GM21576 (cell line): ENCODE data around the gene KYNU.
A peak's percentile ranks its signal among the peaks of the same experiment; 100 is the strongest.

Experiments
- ATAC-seq: cut with Tn5 transposase; IDR thresholded peaks from one replicate; pipeline ENCODE4 v1.9.1; 2021; ENCODE audit warnings: mild to moderate bottlenecking, moderate library complexity; ENCODE audit not compliant: unreplicated experiment

KYNU gene

DNA sequence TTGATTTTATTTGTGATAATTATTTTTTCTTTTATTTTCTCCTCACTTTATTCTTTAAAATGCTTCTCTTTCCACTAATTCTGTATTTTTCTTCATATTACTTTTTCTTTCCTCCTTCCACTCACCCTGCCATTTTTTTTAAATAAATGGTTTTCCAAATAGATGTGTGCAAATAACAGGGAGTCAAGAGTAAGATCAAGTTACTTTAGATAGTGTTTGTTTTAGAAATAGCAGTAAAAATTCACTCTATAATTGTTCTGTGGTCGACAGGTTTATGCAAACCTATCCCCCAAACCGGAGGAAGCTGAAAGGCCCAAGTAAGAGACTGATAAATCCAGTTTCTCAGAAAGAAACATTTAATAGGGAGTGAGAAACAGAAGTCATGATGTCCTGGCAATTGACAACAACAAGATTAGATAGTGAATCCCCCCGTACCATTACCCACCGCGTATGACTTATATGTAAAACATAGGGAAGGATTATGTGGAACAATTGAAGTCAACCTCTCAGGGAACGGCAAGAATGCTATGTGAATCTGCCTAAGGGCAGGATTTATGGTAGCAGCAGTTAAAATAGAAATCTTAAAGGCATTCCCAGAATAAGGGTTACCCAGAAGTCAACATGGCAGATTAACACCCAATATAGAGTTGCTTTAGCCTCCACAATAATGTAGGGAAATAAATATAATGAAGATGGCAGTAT, 75.5 kb downstream of the KYNU start:
- no peak for ATAC-seq

DNA sequence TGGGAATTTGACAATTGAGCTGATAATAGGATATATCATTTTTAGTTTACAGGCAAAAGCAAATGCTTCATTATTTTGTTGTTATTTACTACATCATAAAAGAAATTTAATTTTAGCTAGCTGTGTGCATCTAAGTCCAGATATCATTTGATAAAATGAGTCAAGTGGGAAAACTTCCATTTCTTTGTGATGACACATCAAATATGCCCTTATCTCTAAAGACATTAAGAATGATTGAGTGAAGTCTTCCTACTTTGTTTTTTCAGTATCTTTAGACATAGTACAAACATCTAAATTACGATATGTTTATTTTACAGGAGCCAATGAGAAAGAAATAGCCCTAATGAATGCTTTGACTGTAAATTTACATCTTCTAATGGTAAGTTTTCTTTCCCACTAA, 77.0 kb downstream of the KYNU start:
- no peak for ATAC-seq

DNA sequence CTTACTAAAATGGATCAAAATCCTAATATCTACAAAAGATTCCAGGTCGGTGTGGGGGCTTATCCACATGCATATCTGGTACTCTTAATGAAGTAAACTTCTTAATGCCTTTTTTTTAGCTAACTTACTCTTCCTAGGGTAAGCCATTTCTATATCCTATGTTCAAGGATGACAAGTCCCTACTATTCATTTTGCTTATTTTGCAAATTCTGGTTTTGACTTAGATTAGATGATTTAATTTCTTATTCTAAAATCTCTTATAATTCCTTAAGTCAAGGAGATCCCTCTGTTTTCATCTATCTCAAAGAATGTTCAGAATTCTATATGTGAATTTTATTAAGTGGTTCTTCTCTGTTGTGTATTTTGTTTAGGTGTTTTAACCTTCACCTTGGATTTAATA, 79.7 kb downstream of the KYNU start:
- ATAC-seq, result no peak

DNA sequence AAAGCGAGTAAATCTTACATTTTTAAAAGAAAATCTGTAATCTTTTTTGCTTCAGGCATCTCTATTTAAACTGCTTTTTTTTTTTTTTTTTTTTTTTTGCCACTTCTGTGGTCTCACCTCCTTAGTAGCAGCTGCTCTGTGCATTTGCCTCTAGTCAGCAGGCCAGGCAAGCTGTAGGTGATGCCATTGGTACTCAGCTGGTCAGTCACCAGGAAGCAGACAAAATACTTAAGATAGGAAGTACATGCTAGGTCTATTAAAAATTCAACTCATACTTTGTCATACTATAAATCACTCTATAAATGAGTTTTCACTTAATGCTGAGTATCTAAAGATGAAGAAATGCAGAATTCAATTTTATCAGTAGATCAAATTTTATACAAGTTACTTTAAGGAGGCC, 83.7 kb downstream of the KYNU start:
- no peak for ATAC-seq

DNA sequence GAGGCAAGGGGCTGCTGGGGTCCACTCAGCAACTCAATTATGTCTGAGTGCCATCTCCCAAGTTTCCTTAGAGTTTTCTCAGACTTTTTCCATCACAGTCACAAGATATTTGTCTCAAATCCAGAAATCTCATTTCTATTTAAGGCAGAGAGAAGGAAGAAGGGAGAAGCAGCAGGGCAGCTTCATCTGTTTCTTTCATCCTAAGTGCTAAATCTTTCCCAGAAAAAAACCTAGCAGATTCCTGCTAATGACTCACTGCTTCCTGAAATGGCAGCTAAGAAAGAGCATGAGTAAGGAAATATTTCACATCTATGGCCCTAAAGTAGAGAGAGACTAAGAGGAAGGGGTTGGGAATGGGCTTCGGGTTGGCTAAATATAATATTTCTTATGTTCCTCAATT, 88.0 kb downstream of the KYNU start:
- no peak for ATAC-seq

DNA sequence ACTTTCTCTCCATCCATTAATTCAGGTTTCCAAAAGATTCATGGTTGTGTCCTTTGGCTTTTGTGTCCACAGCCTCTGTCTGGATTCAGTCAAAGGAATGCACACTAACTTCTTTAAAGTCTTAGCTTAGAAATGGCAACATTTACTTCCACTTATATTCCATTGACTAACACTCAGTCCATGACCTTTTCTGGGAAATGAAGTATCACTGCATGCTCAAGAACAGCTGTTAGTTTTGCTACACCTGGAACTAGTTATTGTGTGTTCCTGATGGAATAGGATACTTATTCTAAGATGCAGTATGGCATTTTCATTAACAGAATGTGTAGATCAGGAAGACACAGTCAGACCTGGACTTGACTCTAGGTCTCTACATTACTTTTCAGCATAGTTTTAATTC, 88.8 kb downstream of the KYNU start:
- ATAC-seq, result no peak

DNA sequence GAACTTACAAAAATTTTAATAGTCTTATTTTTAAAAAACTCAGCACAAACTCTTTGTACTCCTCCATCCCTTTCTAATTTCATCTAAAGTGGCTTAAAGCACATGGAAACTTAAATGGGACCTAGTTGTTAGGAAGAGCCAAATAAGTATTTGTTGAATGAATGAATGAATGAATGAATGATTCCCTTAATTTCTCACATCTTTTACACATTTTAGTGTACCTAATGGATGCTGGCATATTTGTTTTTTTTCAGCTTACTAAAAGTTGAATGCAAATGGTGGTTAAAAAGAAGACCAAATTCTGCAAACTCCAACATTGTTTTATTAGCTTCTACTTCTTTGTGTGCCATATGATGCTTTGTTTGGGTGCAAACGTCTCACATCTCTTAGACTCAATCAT, 89.6 kb downstream of the KYNU start:
- no peak for ATAC-seq

DNA sequence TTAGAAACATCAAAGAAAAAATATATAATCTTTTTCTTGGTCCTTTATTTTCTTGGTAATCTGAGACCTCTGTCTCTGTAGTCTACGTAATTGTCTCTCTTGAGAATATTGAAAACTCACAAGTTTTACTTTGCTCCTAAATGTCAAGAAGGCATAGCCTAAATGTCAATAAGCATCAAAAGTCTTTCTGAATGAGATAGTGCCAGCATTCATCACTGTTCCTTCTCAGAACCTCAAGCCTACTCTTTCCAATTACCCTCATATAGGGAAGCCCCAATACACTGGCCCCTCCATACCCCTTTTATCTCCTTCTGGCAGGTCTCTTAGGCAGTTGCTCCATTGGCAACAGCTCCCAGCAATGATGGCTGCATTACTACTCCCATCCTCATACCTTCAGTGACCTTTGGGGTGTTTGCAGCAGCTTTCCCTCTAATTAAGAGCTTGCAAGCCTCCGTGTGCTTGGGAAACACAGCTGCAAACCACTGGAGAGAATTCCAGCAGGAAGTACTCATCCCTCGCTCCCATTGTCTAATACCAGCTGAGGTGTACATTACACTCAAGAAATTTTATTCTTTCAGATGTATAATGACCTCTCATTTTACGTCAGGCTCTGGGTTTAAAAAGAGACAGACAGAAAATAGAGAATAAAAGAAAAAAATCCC, 95.8 kb downstream of the KYNU start:
- ATAC-seq, result no peak

DNA sequence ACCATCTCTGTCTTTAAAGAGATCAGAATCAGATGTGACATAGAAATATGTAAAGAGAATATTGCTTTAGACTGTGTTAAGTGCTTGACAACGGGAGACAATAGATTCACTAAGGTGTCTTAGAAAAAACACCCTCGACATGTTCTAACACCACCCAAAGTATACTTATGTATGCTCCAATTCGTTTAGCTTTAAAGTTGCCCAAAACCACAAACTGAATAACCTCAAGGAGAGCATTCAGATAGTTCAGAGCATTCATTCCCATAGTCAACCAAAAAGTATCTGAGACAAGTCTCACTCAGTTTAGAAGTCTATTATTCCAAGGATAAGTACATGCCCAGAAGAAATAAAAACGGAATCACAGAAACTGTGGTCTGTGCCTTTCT, 96.4 kb downstream of the KYNU start:
- ATAC-seq, result no peak

DNA sequence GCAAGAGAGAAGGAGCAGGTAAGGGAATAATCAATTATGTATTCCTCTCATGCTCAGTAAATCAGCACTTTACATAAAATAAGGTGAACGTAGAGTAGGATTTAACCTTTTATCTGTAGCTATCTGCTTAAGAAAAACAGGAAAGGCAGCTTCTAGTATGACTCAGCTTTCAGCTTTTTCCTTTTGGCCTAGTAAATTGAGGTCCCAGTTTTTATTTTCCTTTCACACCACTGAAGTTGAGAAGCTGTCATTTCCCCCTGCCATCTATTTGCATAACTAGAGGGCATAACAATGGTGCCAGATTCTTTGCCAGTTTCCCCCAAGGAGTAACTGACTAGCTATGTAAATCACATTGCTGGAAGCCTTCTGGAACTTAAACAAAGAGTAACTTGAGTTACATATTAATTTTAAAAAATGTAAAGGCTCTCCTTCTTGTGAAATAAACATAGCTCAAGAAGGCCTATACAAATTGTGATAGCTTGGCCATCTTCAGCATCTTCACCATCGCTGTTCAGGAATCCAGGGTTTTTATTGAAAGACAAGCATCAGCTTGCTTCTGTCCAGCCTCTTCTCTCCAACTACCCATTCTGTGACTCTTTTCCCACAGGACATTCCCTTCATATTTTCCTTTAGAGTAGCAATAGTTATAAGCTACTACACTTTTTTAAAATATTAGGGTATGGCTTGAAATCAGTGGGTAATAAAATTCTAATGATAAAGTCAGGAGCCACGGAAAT, 97.0 kb downstream of the KYNU start:
- ATAC-seq, result no peak

DNA sequence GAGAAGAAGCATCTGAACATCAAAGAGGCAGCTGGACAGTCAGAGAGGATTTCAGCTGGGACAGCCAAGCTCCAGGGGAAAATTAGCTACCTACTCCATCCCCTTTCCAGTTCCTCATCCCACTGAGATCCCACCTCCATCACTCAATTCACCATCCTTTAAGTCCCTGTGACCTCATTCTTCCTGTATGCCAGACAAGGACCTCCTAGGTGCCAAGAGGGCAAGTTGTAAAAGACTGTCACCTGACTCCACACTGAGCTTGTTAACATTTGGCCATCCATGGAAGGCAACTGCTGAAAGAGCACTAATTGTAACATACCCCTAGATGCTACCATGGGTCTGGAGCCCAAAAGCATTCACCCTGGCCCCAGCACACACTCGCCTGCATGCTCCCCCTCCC, 97.8 kb downstream of the KYNU start:
- no peak for ATAC-seq

DNA sequence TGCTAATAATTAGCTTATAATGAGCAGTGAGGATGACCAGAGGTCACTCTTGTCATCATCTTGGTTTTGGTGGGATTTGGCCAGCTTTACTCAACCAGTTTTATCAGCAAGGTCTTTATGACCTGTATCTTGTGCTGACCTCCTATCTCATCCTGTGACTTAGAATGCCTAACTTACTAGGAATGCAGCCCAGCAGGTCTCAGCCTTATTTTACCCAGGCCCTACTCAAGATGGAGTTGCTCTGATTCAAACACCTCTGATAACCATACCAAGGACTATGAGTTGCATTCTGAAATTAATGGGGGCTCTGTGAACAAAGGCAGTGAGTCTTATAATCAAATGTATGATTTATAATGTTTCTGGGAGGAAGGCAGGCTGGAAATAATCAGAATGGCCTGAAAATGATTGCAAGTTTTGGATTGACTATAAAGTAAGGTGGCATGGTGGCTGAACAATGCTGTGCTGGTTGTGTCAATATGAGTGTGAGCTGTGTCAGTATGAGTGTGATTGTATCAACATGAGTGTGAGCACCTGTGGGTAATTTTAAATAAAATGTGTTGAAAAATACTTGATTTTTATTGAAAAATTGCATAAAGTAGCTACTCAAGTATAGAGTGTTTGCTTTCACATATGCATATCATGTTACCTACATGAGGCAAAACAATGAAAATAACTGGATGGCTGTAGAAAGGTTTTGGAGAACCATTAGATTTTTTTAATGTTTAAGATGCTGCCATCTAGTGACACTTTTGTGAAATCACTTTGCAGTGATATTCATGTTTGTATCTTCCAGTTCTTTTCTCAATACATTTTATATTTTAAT, 103.0 kb downstream of the KYNU start:
- peak; percentile 35 for ATAC-seq

DNA sequence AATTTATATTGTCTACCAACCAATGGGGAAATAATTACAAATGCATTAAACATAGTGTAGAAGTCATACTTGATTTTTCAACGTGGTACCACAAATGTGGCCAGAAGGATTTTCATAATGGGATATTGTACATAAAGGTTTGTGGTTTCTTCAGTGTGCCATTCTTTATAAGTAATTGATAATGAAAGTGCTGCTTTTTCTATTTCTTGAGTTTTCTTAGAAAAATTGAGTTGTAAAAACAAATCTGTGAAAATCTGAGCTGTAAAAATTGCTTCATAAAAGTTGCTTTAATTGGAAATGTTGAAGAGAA, 103.6 kb downstream of the KYNU start:
- ATAC-seq, result no peak

DNA sequence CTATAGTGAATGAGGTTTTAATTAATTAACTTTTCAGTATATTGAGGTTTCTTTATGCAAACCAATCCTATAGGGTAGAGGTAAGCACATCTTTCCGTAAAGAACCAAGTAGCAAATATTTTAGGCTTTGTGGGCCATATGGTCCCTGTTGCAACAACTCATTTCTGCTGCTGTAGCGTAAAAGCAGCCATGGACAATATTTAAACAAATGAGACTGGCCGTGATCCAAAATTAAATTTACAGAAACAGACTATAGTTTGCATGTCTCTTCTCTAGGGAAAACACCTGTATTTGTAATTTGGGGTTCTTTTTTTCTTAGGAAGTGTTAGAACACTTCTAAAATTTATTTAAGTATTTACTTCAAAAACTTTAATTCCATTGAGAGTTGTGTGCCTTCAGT, 104.3 kb downstream of the KYNU start:
- no peak for ATAC-seq

DNA sequence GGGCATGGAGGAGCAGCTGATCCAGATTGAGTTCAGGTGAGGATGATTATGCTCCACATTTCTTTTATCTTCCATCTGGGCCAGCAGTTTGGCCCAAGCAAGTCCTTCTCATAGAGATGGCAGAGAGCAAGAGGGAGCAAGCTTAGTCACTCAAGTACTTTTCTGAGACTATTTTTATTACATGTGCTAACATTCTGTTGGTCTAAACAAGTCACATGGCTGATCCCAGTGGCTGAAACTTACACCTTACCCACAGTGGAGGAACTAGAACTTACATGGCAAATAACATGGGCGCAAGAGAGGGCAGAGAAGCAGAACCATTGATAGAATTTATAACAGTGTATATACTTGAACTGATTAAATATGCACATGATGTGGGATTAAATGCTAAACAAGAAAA, 105.7 kb downstream of the KYNU start:
- peak; percentile 71 for ATAC-seq

DNA sequence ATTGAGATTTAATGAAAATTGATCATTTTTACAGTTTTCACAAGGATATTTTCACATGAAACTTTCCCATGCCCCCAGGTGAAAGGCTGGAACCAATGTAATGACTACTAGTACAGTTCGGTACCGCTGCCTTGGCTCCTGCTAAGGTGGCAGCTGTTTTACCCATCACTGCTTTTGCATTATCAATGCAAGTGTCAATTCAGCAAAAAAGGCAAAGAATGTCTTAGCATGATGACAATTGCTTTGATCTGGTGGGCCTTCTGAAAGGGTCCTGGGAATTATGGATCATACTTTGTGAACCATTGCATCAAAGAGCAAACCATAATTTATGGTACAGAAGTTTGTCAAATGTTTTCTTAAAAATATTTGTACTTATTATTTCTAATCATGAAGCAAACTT, 107.2 kb downstream of the KYNU start:
- ATAC-seq, result no peak

DNA sequence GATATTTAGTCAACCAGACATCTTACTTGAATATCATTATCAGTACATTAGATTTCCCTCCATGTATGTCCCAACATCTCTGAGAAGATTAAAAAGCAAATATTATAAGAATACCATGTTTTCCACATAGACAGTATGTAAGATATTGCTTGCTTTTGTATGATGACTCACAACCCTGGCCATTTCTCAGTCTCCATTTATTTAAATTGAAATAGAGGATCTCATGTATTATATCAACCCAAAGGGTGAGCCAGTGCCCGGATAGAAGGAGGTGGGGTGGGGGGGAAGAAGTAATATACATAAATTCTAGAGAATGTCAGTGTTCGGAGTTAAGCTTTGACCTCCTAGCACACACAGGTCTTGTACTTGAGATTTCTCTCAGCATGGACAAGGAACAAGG, 109.6 kb downstream of the KYNU start:
- ATAC-seq, result no peak

DNA sequence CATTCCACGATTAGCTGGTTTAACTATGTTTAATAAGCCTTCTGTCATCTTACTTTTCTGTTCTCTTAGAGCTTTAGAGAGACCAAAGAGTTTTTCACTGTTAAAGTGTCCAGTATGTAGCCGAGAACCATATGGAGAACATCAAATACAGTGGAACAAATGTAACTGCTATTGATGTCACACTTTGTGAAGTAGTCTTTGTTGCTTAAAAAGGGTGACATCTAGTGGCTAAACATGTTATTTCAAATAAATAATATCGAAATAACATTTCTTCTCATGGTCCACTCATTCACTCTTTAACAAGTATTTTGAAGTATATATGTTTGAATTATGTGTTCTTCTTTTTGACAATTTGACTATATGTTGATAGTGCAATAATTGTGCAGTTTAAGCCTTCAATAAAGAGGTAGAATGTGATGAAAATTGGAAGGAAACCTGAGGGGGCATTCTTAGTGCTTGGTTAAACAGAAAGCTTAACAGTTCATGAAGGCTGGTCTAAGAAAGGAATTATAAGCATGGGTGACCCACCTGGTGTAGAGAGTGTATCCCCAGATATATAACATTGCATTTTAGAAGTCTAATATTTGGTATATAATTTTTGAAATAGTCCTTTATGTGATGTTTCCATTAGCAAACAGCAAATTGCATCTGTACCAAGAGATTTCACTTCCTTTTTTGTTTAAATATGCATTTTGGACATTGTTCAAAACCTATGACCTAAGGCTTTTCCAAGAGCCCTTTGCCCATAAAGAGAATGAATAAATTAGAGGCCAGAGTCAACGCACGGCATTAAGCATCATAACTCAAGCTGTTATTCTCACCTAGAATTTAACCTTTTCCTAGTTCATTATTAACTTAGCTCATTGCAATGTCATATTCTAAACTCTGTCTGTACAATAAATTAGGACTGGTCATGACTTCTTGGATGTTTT, 112.1 kb downstream of the KYNU start:
- ATAC-seq, result peak; percentile 77

DNA sequence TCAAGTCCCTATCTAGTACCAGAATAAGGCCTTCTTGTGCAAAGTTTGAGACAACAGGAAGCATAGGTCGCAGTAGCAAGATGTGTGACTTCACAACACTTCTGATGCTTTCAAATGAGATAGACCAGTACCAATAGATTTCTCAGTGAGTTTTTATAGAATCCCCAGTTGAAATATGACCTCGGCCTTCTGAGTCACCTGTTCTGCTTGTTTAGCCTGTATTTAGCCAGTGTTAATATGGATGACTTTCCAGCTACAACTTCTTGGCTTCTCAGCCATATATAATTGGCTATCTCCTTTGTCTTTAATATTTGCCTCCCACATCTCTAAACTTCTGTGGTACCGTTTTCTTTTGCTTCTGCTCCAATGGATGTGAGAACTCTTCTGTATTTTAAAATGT, 113.8 kb downstream of the KYNU start:
- no peak for ATAC-seq

DNA sequence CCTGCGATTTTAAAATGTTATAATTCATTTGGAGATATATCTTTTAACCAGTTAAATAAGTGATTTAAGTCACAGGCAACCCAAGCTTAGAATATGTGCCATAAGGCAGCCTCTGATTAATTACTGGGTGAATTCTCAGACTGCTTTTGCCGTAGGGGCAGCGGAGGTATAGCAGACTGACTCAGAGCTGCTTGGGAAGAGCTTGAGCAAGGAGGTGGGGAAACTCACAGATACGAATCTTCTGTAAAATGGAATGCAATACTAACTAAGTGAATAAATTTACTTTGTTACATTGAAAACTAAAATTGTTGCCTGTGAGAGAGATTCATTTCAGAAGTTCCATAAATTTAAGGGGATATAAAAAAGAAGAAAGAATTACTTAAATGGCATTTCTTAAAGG, 115.4 kb downstream of the KYNU start:
- no peak for ATAC-seq

DNA sequence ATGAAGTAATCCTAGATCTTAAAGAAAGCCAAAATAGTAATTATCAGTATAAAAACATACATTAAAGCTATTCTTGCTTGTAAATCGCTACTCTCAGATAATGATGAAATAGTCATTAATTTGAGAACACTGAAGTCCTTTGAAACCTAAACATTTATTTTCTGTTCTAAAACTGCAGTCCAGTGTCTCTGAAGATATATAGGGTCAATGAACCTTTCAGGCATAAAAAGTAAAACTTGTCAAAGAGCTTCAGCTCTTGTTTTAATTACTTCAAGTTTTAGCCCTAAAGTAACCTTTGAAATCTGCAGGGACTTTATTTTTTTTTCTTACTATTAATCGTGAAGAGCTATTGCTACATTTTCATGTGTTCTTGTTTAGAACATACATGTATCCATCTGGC, 116.3 kb downstream of the KYNU start:
- ATAC-seq, result no peak
